GM19043 (cell line): ENCODE results near the gene ZNF319.

Experiments used
- ATAC-seq: cut with Tn5 transposase; IDR thresholded peaks from one replicate; pipeline ENCODE4 v1.9.1; 2021; ENCODE audit warnings: low read depth; ENCODE audit not compliant: unreplicated experiment

The ZNF319 gene

GRCh38 chr16:57999971-58000705 is at the start of gene ZNF319:
ZNF319 (minus strand) TSS chr16:58000672; CDS start chr16:57998265, 2,407 bp downstream.
- peak; percentile 6 for ATAC-seq

- ATAC-seq = no peak
Observed at GRCh38 chr16:58049232-58050185, 49.0 kb upstream of the ZNF319 start.

GRCh38 chr16:58048494-58049231 is 48.2 kb upstream of the ZNF319 start:
- no peak for ATAC-seq

GRCh38 chr16:58047557-58048348 is 47.3 kb upstream of the ZNF319 start:
- ATAC-seq = no peak

- ATAC-seq = no peak
Observed at GRCh38 chr16:58046936-58047335, 46.5 kb upstream of the ZNF319 start.

GRCh38 chr16:58046054-58046881 is 45.8 kb upstream of the ZNF319 start:
- no peak for ATAC-seq

- no peak for ATAC-seq
Observed at GRCh38 chr16:58045096-58045495, 44.6 kb upstream of the ZNF319 start.

GRCh38 chr16:58044266-58045019 is 44.0 kb upstream of the ZNF319 start:
- ATAC-seq = no peak

GRCh38 chr16:58043571-58044155 is 43.2 kb upstream of the ZNF319 start:
- no peak for ATAC-seq

- no peak for ATAC-seq
Observed at GRCh38 chr16:58042886-58043515, 42.5 kb upstream of the ZNF319 start.

GRCh38 chr16:58042001-58042885 is 41.8 kb upstream of the ZNF319 start:
- no peak for ATAC-seq

GRCh38 chr16:58041628-58041955 is 41.1 kb upstream of the ZNF319 start:
- ATAC-seq = no peak

- ATAC-seq = no peak
Observed at GRCh38 chr16:58040945-58041627, 40.6 kb upstream of the ZNF319 start.

GRCh38 chr16:58040496-58040846 is 40.0 kb upstream of the ZNF319 start:
- no peak for ATAC-seq

- ATAC-seq = no peak
Observed at GRCh38 chr16:58039829-58040495, 39.5 kb upstream of the ZNF319 start.

GRCh38 chr16:58038219-58038641 is 37.8 kb upstream of the ZNF319 start:
- ATAC-seq = no peak
